GM21723 (cell line): ENCODE results near the gene PTPRG.

ENCODE experiments used
- ATAC-seq: cut with Tn5 transposase; IDR thresholded peaks from one replicate; pipeline ENCODE4 v1.9.1; 2021; ENCODE audit warnings: mild to moderate bottlenecking, moderate library complexity; ENCODE audit not compliant: unreplicated experiment

Gene PTPRG

GRCh38 chr3:62167566-62168262 is 606.3 kb downstream of the PTPRG start:
- no peak for ATAC-seq

DNA sequence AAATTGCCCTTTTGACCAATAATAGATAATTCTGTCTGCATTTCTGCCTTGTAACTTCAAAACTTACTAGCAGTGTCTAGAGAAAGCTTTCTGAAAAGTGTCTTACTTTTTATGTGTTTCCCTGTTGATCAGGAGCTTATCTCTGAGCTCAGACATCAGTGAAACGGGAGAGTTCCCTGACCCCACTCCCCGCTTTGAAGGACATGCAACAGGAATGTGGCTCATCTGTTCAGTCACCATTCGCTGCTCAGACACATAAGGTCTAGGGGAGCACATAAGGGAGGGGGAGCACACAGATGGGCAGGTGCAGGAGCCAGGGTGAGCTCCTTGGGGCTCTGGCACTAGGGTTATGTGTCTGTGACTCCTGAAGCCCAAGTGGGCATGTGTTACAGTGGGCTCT is 607.0 kb downstream of the PTPRG start:
- no peak for ATAC-seq

- ATAC-seq: no peak
Measured at GRCh38 chr3:62169906-62170660, 608.7 kb downstream of the PTPRG start.

DNA sequence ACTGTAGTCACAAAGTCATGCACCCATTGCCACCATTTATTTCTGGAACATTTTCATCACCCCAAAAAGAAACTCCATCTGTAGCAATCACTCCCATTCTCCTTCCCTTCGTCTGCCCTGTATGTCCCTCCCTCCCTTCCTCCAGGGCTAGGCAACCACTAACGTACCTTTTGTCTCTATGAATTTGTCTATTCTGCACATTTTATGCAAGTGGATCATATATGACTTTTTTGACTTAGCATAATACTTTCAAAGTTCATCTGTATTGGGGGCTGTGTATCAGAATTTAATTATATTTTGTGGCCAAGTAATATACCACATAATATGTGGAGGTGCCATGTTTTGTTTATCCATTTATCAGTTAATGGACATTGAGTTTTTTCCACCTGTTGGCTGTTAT is 610.4 kb downstream of the PTPRG start:
- no peak for ATAC-seq

- no peak for ATAC-seq
Measured at GRCh38 chr3:62172199-62172598, 610.8 kb downstream of the PTPRG start.

DNA sequence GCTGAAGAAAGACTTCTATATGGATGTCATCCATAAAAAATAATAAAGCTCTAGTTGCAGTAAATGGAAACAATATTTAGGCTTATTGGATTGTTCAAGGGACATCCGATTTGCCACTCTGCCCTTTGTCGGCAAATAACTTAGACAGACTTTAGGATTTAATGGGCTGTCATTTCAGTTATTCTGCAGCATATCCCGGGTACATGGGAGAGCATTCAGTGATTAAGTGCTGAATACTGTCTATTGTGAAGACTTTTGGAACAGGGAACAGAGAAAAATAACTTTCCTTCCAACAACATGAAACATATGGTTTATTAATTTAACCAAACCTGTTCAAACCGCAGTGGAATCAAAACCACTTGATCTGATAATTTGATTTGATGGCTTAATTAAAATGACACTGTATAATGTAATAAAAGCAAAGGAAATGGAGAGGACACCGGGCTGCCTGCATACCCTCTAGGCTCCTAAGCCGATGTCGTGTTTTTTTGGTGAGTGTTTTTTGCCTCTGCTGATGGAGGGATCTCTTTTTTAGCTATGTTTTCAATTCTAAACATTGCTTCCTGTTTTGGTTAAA is 612.7 kb downstream of the PTPRG start:
- no peak for ATAC-seq

DNA sequence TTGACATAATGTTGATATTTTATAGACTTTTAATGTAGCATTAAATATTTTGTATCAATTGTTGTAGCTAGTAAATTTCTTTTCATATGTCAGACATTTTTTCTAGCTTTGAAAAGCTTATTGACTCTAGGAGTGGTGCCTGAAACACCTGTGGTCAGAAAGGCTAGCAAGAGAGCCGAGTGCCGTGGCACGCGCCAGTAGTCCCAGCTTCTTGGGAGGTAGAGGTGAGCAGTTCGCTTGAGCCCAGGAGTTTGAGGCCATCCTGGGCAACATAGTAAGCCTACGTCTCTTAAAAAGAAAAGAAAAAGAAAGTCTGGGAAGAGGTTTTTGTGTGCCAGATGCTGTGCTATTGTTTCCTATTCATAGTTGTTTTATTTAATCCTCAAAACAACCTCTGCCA is 613.8 kb downstream of the PTPRG start:
- ATAC-seq: no peak

- no peak for ATAC-seq
Measured at GRCh38 chr3:62178032-62178431, 616.7 kb downstream of the PTPRG start.

- no peak for ATAC-seq
Measured at GRCh38 chr3:62178739-62179600, 617.6 kb downstream of the PTPRG start.

DNA sequence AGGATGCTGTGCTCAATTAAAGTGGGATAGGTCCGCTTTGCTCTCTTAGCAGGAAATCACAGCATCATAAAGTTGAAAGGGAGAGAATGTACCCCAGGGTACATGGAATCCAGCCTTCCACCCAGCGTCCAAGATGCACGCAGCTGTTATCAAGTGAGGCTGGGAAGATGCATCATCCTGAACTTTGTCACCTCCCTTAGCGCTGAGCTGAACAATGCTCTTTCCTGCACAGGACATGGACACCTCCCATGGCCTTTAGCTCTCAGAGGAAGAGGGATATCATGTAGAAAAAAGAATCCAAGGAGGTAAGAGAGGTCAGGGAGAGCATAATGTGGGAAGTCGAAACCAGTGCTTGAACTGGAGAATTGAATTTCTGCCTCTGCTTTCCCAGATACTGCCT is 619.1 kb downstream of the PTPRG start:
- ATAC-seq: no peak

DNA sequence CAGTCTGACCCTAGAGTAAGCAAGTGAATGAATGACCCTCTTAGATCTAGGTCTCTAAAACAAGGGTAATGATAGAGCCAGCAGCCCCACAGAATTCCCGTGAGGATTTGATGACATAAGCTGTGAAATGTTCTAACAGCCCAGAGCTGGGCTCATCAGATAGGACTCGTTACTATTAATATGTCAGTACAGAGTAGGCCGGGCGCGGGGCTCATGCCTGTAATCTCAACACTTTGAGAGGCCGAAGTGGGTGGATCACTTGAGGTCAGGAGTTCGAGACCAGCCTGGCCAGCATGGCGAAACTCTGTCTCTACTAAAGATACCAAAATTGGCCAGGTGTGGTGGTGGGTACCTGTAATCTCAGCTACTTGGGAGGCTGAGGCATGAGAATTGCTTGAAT is 621.7 kb downstream of the PTPRG start:
- ATAC-seq: no peak

- no peak for ATAC-seq
Measured at GRCh38 chr3:62183969-62184368, 622.6 kb downstream of the PTPRG start.

- no peak for ATAC-seq
Measured at GRCh38 chr3:62184559-62184958, 623.2 kb downstream of the PTPRG start.

DNA sequence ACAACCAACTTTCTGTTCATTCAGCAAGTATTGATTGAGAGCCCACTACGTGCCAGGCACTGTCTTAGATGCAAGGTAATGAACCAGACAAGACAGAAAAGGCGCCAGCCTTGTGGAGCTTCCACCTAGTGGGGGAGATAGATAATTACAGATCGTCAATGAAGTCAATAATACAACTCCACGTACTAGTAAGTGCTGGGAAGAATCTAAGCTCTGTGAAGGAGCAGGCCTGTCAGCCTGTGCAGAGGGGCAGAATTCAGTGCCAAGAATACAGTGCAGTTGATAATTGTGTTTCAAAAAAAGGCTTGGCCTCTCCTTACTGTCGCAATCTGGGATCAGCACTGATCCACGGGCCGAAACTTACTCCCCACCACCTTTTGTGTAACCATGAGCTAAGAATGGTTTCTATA is 625.7 kb downstream of the PTPRG start:
- no peak for ATAC-seq

DNA sequence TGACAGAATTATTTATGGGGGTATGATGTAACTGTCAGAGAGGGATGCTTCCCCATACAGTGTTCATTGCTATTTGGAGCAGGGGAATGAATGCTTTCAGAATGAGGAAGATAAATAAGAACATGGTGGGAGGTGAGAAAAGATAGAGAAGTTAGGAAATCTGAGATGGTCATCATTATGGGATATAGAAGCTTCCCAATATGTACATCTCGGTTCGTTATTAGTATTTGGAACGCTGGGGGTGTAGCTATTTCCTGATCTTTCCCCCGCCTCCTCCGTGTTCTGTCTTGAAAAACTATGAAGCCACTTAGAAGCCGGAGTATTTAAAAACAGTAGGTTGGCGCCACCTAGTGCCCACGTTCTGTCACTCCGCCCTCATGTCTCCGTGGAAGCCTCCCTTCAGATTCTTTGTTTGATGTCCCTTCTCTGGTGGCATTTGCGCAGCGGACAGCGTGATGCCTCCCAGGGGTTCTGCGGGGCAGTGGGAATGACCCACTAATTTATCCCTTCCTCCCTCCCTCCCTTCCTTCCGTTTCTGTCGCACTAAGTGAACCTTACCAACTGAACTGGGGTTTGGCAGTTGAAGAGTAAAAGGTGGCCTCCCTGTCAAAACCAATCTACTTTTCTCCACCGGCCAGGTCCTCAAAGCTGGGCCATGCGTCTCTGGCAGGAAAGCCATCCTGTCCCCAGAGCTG is 627.5 kb downstream of the PTPRG start:
- peak; percentile 87 for ATAC-seq

- no peak for ATAC-seq
Measured at GRCh38 chr3:62189376-62189698, 628.0 kb downstream of the PTPRG start.

DNA sequence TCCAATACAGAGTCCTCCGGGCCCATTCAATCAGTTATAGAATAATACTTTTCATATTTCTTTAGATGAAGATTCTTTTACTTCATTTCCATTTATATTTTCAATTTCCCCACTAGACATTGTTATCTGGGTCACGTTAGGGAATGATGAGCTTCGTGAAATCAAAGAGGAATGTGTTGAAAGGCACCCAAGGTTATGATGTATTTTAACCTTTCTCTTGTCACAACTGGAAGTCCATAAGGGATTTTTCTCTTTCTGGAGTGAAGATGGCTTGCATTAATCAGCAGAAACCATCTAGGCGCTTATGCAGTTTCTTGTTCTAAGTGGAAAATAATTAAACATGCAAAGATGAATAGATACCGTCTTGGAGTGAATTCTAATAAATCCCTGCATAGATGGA is 631.5 kb downstream of the PTPRG start:
- ATAC-seq: no peak

GRCh38 chr3:62193586-62194345 is 632.4 kb downstream of the PTPRG start:
- no peak for ATAC-seq

DNA sequence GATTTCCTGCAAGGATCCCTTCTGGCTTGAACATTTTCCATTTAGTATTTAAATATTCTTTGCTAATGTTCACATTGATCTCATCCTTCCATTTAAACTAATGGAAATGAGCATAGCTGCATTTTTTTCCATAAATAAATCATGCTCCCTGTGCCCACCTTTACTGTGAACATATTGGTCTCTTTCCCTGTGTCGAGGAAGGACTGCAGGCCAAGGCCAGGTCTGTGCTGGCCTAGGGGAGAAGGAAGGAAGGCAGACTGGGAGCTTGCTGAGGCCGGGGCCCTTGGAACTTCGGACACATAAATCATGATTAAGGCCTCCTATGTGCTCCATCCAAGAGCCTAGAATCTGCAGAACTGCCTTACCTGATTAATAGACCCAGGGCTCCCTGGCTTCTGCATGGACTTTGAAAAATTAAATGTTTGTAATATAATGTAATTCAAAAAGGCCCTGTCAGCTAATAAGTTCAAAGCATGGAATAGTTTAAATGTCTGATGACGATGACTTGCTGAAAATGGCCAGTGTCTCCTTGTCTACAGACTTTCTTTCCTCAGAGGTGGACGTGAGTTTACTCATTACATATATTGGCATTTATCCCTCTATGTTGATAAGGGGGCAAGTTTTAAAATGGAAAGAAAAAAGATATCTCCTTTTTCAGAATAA is 636.1 kb downstream of the PTPRG start:
- no peak for ATAC-seq

GRCh38 chr3:62199126-62199525 is 637.8 kb downstream of the PTPRG start:
- ATAC-seq: no peak
